ENCODE data around the gene CLEC6A. TPM values are rescaled to one million over a fixed set of nuclear protein-coding genes. Genes with fewer than 3 reads are reported as not detected.

Gene CLEC6A
- total RNA-seq, 4 donors from 2014 or later: not detected

GRCh38 chr12:8453796-8454195, 2.0 kb upstream of the CLEC6A start:
- no peak for DNase-seq (ENCODE audit: extremely low spot score)
- Histone ChIP-seq H3K4me1 (no peaks in the 10 kb centered on the region), H3K4me3 (no peak overlapping the region), H3K9me3 (no peaks in the 10 kb centered on the region), H3K36me3 (no peaks in the 10 kb centered on the region), H3K27ac (replicated peaks in 1 of 4) (no peak overlapping the region), H3K27me3 (no peaks in the 10 kb centered on the region)
- WGBS: 56% methylated on average over 1 of the region's 1 CpG
- intact Hi-C loops (cut with DNase I): no loop called here
- TF ChIP-seq CTCF (IDR thresholded peaks at IDR 0.05): no peak
- no peak for TF ChIP-seq POLR2A (IDR thresholded peaks at IDR 0.05; ENCODE audit: low read depth)
- no peak for TF ChIP-seq POLR2AphosphoS5 (IDR thresholded peaks at IDR 0.05)
- no peak for TF ChIP-seq EP300 (IDR thresholded peaks at IDR 0.05)

- Histone ChIP-seq H3K4me3 (no peak overlapping the region), H3K9me3 (no peaks in the 10 kb centered on the region), H3K27me3 (no peaks in the 10 kb centered on the region), H3K36me3 (no peaks in the 10 kb centered on the region), H3K27ac (replicated peaks in 1 of 4) (no peak overlapping the region), H3K4me1 (no peaks in the 10 kb centered on the region)
- TF ChIP-seq POLR2A (IDR thresholded peaks at IDR 0.05; ENCODE audit: low read depth): no peak
- no peak for TF ChIP-seq EP300 (IDR thresholded peaks at IDR 0.05)
- TF ChIP-seq POLR2AphosphoS5 (IDR thresholded peaks at IDR 0.05): no peak
- TF ChIP-seq CTCF (IDR thresholded peaks at IDR 0.05): no peak
- intact Hi-C loops (cut with DNase I): no loop called here
- DNase-seq (ENCODE audit: extremely low spot score): no peak
These were observed 491 bp upstream of the CLEC6A start for GRCh38 chr12:8455271-8455670.

GRCh38 chr12:8461426-8461825, 5.7 kb downstream of the CLEC6A start:
- no peak for TF ChIP-seq POLR2A (IDR thresholded peaks at IDR 0.05; ENCODE audit: low read depth)
- TF ChIP-seq CTCF (IDR thresholded peaks at IDR 0.05): no peak
- no peak for TF ChIP-seq POLR2AphosphoS5 (IDR thresholded peaks at IDR 0.05)
- TF ChIP-seq EP300 (IDR thresholded peaks at IDR 0.05): no peak
- Histone ChIP-seq H3K27me3 (peaks cover 0 to 5% (median 0%) of the 10 kb centered on the region in 4 donors), H3K27ac (replicated peaks in 1 of 4) (no peak overlapping the region), H3K4me3 (no peak overlapping the region), H3K9me3 (no peaks in the 10 kb centered on the region), H3K36me3 (no peaks in the 10 kb centered on the region), H3K4me1 (no peaks in the 10 kb centered on the region)
- DNase-seq (ENCODE audit: extremely low spot score): no peak
- intact Hi-C loops (cut with DNase I): no loop called here
- WGBS: 81% methylated on average over 2 of the region's 2 CpGs

GRCh38 chr12:8465301-8465996, 9.7 kb downstream of the CLEC6A start:
- H3K9me3 ChIP-seq: peaks cover 0 to 7% (median 0%) of the 10 kb centered on the region in 4 donors
- no peaks in the 10 kb centered on the region for H3K36me3 ChIP-seq
- no peak overlapping the region for H3K4me3 ChIP-seq
- no peak for TF ChIP-seq POLR2A (IDR thresholded peaks at IDR 0.05; ENCODE audit: low read depth)
- TF ChIP-seq POLR2AphosphoS5 (IDR thresholded peaks at IDR 0.05): no peak
- no peak for TF ChIP-seq EP300 (IDR thresholded peaks at IDR 0.05)
- TF ChIP-seq CTCF (IDR thresholded peaks at IDR 0.05): no peak
- no peak overlapping the region for H3K27ac ChIP-seq (replicated peaks in 1 of 4)
- DNase-seq (ENCODE audit: extremely low spot score): no peak
- 0% methylated on average over 2 of the region's 2 CpGs for WGBS
- intact Hi-C loops (cut with DNase I): no loop called here
- no peaks in the 10 kb centered on the region for H3K4me1 ChIP-seq
- peaks cover 0 to 5% (median 0%) of the 10 kb centered on the region in 4 donors for H3K27me3 ChIP-seq

- TF ChIP-seq POLR2AphosphoS5 (IDR thresholded peaks at IDR 0.05) (no peak), POLR2A (IDR thresholded peaks at IDR 0.05; ENCODE audit: low read depth) (no peak), EP300 (IDR thresholded peaks at IDR 0.05) (no peak), CTCF (IDR thresholded peaks at IDR 0.05) (no peak)
These were observed 10.5 kb downstream of the CLEC6A start for GRCh38 chr12:8466241-8466640.

More at GRCh38 chr12:8466241-8466640, 10.5 kb downstream of the CLEC6A start:
- intact Hi-C loops (cut with DNase I): no loop called here
- DNase-seq (ENCODE audit: extremely low spot score): no peak
- H3K36me3 ChIP-seq: no peaks in the 10 kb centered on the region
- H3K27me3 ChIP-seq: no peaks in the 10 kb centered on the region
- H3K27ac ChIP-seq (replicated peaks in 1 of 4): no peak overlapping the region
- H3K4me3 ChIP-seq: no peak overlapping the region
- H3K9me3 ChIP-seq: peaks cover 0 to 7% (median 0%) of the 10 kb centered on the region in 4 donors
- H3K4me1 ChIP-seq: no peaks in the 10 kb centered on the region

Measured in esophagus muscularis mucosa (tissue), 4 donors.